ENCODE results near the gene PLN. TPM values are rescaled to one million over a fixed set of nuclear protein-coding genes. Genes with fewer than 3 reads are reported as not detected.

PLN gene
- total RNA-seq, 1 donor from 2014 or later = not detected

GRCh38 chr6:118584911-118585310 is 36.8 kb downstream of the PLN start:
- Mint-ChIP-seq H3K9me3 (ENCODE audit: low read depth) (no peaks in the 10 kb centered on the region), H3K27ac (ENCODE audit: unreplicated experiment) (no peak overlapping the region), H3K27me3 (ENCODE audit: low read depth) (no peaks in the 10 kb centered on the region), H3K4me3 (ENCODE audit: unreplicated experiment) (no peak overlapping the region), H3K36me3 (ENCODE audit: low read depth) (peaks cover 2% of the 10 kb centered on the region), H3K4me1 (ENCODE audit: low read depth) (peaks cover 22% of the 10 kb centered on the region)
- no peak for TF ChIP-seq CTCF (IDR thresholded peaks at IDR 0.05)
- DNase-seq (ENCODE audit: low spot score) = no peak

GRCh38 chr6:118586746-118587485 is 38.8 kb downstream of the PLN start:
- Mint-ChIP-seq H3K4me3 (ENCODE audit: unreplicated experiment) (no peak overlapping the region), H3K27ac (ENCODE audit: unreplicated experiment) (no peak overlapping the region), H3K4me1 (ENCODE audit: low read depth) (peaks cover 10% of the 10 kb centered on the region), H3K9me3 (ENCODE audit: low read depth) (no peaks in the 10 kb centered on the region), H3K36me3 (ENCODE audit: low read depth) (peaks cover 2% of the 10 kb centered on the region), H3K27me3 (ENCODE audit: low read depth) (no peaks in the 10 kb centered on the region)
- no peak for TF ChIP-seq CTCF (IDR thresholded peaks at IDR 0.05)
- no peak for DNase-seq (ENCODE audit: low spot score)

GRCh38 chr6:118588626-118589025 is 40.5 kb downstream of the PLN start:
- peaks cover 2% of the 10 kb centered on the region for H3K36me3 Mint-ChIP-seq (ENCODE audit: low read depth)
- H3K27me3 Mint-ChIP-seq (ENCODE audit: low read depth) = no peaks in the 10 kb centered on the region
- H3K4me3 Mint-ChIP-seq (ENCODE audit: unreplicated experiment) = no peak overlapping the region
- TF ChIP-seq CTCF (IDR thresholded peaks at IDR 0.05) = no peak
- no peak for DNase-seq (ENCODE audit: low spot score)
- peaks cover 9% of the 10 kb centered on the region for H3K4me1 Mint-ChIP-seq (ENCODE audit: low read depth)
- no peaks in the 10 kb centered on the region for H3K9me3 Mint-ChIP-seq (ENCODE audit: low read depth)
- no peak overlapping the region for H3K27ac Mint-ChIP-seq (ENCODE audit: unreplicated experiment)

GRCh38 chr6:118589186-118589585 is 41.1 kb downstream of the PLN start:
- TF ChIP-seq CTCF (IDR thresholded peaks at IDR 0.05) = no peak

GRCh38 chr6:118589649-118590365 is 41.7 kb downstream of the PLN start:
- no peaks in the 10 kb centered on the region for H3K9me3 Mint-ChIP-seq (ENCODE audit: low read depth)
- no peaks in the 10 kb centered on the region for H3K27me3 Mint-ChIP-seq (ENCODE audit: low read depth)
- no peak overlapping the region for H3K27ac Mint-ChIP-seq (ENCODE audit: unreplicated experiment)
- no peak for TF ChIP-seq CTCF (IDR thresholded peaks at IDR 0.05)
- peaks cover 2% of the 10 kb centered on the region for H3K36me3 Mint-ChIP-seq (ENCODE audit: low read depth)
- H3K4me3 Mint-ChIP-seq (ENCODE audit: unreplicated experiment) = no peak overlapping the region
- peaks cover 9% of the 10 kb centered on the region for H3K4me1 Mint-ChIP-seq (ENCODE audit: low read depth)
- no peak for DNase-seq (ENCODE audit: low spot score)

More at GRCh38 chr6:118589186-118589585, 41.1 kb downstream of the PLN start:
- Mint-ChIP-seq H3K27me3 (ENCODE audit: low read depth) (no peaks in the 10 kb centered on the region), H3K36me3 (ENCODE audit: low read depth) (peaks cover 2% of the 10 kb centered on the region), H3K4me3 (ENCODE audit: unreplicated experiment) (no peak overlapping the region), H3K27ac (ENCODE audit: unreplicated experiment) (no peak overlapping the region), H3K9me3 (ENCODE audit: low read depth) (no peaks in the 10 kb centered on the region), H3K4me1 (ENCODE audit: low read depth) (peaks cover 9% of the 10 kb centered on the region)
- no peak for DNase-seq (ENCODE audit: low spot score)

Measured in chondrocyte (in vitro differentiated cells).